HG03460 (cell line): Measurements from ENCODE around the gene KIAA0825.
"Not testable (repeated sequence)": the region's sequence is repeated elsewhere in the genome, so short reads cannot be mapped to it uniquely, and the experiment has no call there.

ENCODE experiments used
- ATAC-seq: cut with Tn5 transposase; IDR thresholded peaks from one replicate; pipeline ENCODE4 v1.9.1; 2021; ENCODE audit not compliant: unreplicated experiment

Gene KIAA0825

DNA sequence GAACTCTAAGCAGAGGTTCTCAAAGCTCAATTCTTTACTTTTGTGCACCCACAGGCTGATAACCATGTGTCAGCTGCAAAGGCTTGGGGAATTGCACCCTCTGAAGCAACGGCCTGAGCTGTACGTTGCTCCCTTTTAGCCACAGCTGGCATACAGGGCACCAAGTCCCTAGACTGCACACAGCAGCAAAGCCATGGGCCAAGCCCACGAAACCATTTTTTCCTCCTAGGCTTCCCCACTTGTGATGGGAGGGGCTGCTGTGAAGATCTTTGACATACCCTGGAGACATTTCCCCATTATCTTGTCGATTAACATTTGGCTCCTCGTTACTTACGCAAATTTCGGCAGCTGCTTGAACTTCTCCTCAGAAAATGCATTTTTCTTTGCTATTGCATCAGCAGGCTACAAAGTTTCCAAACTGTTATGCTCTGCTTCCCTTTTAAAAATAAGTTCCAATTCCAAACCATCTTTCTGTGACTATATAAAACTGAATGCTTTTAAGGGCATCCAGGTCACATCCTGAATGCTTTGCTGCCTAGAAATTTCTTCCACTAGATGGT lies 23.0 kb downstream of the KIAA0825 start:
- no peak for ATAC-seq

DNA sequence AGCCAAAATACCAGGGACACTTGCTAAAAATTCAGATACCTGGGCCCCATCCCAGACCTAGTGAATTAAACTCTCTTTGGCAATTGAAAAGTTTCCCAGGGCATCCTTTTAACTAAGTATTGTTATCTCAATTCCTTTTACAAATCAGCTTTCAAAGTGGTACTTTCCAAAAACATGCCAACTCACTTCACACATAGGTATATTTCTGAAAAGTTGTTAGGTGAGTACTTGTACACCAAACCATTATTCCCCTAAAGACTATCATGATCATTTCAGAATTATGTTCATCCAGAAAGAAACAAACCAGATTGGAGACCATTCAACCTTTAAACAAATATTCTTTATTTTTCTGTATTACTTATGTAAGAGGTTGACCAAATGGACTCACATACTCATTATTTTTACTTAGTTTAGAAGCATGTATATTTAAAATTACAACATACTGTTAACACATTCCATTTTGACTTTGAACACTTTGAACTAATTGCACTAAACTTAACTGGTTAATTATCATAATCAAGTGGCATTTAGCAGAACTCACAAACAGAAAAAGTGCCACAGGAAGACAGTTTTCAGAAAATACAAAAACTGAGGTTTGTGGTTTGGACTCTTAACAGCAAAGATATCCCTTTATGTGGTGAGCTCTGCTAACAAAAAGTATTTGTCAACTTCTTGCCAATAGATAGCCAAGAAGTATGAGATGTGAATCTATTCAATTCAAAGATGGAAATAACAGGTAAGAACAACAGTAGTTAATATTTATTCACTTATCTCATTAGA lies 40.7 kb downstream of the KIAA0825 start:
- peak; percentile 86 for ATAC-seq

DNA sequence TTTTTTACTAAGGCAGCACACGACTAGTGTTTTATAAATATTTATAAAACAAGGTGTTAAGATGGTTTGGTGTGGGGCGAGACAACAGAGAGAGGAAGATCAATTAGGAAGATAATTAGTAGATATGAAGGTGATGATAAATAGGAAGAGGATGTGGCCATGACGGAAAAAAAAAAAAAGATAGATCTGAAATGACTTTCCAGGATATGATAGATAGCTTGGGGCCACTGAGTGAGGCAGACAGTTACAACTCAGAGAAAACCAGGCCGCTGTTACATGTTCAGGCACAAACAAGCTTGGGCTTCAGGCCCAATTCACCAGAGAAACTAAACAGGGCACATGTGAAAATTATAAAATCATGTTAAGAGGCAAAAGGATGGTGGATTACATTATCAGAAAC lies 43.2 kb downstream of the KIAA0825 start:
- ATAC-seq = no peak

DNA sequence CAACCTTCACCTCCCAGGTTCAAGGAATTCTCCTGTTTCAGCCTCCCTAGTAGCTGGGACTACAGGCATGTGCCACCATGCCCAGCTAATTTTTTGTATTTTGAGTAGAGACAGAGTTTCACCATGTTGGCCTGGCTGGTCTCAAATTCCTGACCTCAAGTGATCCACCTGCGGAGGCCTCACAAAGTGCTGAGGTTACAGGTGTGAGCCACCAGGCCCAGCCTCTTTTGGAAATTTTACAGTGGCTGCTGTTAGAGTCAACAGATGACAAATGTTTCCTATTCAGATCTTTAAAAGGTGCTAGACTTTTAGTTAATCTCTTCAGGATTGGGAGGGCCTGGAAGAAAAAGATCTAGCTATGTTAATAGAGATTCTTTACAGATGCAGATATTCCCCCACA lies 45.1 kb downstream of the KIAA0825 start:
- ATAC-seq = not testable (repeated sequence)

DNA sequence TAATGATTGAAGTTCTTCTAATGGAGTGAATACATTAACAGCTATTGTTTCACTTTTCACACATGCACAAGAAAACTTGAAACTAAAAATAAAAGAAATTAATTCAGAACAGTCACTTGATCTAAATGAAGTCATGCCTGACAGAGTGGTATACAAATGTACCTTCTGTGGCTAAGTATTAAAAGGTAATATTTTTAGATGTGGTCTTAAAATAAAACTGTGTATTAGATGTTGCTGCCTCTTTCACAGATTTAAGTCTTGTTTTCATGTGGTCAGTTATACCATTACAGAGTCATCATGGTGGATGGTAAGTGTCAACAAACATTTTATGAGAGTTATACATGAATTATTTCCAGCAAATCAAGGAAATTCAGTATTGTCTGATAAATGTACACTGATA lies 47.0 kb downstream of the KIAA0825 start:
- ATAC-seq = no peak

DNA sequence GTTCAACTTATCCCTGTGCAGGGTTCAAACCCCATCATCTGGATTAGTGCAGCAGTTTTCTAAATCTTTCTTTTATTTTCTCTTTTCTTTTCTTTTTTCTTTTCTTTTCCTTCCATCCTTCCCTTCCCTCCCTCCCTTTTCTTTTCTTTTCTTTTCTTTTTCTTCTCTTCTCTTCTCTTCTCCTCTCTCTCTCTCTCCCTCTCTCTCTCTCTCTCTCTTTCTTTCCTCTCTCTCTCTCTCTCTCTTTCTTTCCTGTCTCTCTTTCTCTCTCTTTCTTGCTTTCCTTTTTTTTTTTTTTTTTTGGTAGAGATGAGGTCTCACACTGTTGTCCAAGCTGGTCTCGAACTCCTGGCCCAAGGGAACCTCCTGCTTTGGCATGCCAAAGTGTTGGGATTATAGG lies 53.6 kb downstream of the KIAA0825 start:
- no peak for ATAC-seq

DNA sequence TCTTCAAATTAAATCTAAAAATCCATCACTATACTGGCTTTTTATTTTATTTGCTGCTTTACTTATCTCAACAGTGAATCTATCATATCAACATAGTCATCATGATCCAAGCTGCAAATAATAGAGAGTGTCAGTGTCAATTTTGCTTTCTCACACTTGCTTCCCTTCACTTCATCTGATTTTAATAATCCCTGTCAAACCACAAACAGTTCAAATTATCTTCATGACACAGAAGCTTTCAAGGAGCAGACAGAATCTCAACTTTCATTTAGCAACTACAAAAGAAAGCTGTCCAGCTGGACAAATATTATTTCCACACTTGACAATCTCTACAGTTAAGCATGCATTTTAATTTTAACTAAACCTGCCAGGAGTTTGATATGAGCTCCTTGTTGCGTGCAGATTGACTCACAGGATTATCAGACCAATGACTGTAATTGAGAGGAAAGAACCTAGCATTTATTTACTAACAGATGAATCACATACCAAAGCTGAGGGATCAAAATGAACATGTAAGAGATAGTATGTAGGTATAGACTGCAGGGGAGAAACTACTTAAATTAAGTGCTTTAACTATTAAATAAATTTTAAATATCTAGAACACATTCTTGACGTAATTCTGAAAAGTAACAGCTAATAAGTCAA lies 56.0 kb downstream of the KIAA0825 start:
- no peak for ATAC-seq

DNA sequence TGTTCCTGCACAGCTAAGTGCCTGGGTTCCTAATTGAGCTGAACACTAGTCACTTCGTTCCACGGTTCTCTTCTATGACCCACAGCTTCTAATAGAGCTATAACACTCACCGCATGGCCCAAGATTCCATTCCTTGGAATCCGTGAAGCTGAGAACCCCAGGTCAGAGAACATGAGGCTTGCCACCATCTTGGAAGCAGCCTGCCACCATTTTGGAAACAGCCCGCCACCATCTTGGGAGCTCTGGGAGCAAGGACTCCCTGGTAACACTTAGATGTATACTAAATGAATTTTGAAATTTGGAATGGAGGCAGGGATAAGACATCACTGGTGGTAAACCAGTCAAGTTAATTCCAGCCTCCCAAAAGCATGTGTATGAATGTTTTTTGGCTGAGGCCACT lies 60.4 kb downstream of the KIAA0825 start:
- no peak for ATAC-seq

DNA sequence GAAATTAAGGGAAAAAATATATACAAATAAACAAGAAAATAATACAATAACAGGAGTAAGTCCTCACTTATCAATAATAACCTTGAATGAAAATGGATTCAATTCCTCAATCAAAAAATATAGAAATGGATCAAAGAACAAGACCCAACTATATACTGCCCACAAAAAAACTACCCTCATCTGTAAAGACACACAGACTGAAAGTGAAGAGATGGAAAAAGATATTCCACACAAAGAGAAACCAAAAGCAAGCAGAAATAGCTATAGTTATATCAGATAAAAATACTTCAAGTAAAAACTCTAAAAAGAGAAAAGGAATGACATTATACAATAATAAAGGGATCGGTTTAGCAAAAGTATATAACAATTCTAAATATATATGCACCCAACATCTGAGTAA lies 66.5 kb downstream of the KIAA0825 start:
- no peak for ATAC-seq

DNA sequence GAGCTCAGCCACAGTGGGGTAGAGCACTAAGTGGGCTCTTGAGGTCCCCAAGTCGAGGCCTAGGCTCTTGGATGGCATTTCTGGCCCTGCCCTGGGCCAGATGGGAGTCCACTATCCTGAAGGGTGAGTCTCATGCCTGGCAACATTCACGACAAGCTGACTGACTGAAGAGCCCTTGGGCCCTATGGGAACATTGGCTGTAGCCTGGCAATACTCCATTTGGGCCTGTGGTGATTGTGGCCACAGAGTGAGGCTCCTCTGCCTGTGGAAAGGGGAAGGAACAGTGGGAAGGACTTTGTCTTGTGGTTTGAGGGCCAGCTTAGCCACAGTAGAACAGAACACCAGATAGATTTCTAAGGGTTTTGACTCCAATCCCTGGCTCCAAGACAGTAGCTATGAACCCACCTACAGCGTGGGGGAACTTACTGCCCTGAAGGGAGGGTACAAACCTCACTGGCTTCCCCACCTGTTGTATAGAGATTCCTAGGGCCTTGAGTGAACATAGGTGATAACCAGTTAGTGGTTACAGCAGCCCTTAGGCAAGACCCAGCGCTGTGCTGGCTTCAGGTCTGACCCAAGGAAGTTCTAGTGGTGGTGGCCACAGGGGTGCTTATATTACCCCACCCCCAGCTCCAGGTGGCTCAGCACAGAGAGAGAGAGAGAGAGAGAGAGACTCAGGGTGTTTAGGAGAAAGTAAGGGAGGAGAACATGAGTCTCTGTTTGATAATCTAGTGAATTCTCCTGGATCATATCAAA lies 72.4 kb downstream of the KIAA0825 start:
- ATAC-seq = no peak

DNA sequence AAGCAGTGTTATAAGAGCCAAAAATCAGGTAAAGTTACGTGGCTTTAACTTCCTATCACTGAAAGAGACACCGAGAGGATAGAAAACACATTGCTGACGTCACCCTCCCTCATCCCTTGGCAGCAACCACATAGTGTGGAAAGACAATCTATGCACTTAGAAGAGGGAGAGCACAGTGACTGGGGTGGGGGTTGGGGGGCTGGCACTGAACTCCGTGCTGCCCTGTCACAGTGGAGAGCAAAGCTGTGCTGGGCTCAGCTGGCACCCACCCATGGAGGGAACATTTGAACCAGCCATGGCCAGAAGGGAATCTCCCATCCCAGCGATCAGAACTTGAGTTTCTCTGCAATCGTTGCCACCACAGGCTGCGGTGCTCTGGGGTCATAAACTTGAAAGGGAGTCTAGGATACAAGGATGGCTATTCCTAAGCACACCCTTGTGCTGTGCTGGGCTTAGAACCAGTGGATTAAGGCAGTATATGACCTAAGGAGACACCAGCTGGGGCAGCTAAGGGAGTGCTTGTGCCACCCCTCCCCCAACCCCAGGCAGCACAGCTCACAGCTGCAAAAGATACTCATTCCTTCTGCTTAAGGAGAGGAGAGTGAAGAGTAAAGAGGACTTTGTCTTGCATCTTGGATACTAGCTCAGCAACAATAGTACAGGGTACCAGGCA lies 73.4 kb downstream of the KIAA0825 start:
- ATAC-seq = no peak

DNA sequence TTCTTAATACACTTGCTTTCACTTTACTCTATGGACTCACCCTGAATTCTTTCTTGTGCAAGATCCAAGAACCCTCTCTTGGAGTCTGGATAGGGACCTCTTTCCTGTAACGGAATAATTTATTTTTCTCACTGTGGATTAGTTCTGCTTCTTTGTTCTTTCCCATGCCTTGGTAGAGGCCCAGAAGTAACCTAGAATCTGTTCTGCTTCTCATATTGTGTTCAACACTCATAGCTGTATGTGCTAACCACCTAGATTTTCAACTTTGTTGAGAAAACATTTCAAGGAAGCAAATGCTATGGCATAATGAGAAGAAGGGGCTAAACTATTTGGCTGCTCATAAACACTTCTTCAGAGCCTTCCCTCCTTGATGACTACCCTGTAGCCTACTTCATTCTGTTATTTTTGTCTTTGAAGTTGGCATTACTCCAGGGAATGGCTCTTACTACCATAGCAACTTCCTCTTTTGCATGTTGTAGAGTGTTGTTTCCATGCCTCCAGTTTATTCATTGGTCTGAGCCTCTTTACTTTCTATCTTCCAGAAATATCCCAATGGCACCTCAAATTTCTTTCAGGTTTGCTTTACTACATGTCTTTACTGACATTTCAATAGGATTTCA lies 74.3 kb downstream of the KIAA0825 start:
- ATAC-seq = no peak

DNA sequence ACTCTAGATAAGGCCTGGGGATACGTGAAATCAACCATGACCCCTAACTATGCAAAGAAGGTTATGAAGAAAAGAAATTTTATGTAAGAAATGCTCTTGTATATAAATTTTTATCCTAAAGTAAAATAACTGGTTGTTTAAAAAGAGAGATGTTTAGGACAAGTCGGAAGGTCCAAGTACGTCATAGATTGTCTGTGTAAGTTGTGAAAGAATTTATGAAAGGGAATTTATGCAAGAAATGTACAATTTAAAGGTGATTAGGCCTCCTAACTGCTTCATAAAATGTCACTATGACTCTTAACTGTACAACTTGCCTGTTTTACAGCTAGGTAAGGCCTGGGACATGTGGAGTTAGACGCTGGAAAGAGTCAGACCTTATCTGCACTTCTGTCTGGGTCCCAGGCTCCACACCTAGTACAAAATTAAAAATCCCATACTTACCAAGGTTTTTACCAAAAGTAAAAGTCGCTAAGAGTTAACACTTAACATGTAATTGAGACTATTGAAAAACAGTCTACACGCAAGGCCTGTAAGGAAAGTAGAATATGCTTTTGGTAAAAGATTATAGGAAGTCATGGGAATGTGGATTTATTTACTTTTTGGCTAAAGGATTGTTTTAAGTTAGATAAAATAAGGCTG lies 77.4 kb downstream of the KIAA0825 start:
- no peak for ATAC-seq

DNA sequence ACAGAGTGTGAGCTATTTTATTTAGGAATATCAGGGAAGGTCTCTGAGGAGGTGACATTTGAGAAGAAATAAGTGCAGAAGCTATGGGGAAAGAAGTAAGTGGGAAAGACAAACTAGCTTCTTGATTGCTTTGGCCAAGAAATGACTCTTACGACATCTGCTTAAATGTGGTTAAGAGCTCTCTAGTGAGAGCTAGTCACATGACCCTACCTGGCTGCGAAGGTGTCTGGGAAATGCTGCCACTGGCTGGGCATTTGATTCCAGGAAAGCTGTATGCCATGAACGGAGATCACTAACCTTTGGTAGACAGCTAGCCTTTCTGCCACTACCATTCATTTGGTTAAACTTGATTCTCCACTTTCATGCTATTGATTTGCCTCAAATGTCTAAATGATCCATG lies 80.1 kb downstream of the KIAA0825 start:
- no peak for ATAC-seq

DNA sequence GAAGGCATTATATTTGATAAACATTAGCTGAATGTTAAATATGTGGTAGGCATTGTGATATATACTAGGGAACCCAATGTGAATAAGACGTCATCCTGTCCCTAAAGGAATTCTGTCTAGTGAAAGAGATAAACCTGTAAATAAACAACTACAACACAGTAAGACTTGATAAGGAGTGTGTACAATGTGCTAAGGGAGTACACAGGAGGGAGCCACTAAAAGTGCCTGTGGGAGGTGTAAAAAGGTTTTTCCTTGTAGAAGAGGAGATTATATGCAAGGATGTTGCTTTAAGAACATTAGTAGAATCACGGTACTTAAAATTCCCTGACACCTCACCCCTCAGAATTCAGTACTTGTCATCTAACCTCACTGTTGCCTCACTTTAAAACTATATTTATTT lies 91.7 kb downstream of the KIAA0825 start:
- no peak for ATAC-seq

DNA sequence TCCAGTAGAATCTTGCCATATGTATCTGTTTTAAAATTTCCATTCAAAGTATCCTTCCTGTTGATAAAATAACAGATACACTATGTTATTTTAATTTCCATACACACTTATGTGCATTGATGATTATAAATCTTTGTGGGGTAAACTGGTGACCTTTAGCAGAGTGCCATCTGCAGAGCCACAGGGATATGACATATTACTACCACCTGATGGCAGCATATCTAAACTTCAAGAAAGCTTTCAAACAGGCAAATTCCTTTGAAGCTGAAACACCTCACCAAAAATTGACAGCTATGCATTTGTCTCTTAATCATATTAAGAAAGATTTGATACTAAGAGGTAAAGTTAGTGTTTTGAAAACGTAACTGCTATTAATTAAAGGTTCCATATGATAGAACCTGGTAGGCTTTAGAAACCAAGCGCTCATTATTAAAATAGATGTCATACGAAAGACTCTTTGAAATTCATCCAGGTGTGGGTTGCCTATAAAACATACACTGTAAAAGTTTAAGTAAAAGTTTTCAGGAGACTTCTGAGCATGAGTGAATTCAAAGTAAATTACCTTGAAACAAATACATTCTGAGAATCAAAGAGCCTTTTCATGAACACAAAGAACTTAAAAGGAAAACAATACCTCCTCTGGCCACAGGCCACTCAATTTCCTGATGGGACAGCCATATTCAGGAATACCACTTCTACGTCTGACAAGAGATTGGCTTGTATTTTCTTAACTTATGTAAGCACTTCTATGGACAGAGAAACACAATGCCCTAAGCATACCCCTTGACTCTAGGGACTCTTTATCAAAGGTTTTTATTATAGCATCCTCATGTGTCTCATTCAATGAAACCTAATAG lies 93.3 kb downstream of the KIAA0825 start:
- no peak for ATAC-seq

DNA sequence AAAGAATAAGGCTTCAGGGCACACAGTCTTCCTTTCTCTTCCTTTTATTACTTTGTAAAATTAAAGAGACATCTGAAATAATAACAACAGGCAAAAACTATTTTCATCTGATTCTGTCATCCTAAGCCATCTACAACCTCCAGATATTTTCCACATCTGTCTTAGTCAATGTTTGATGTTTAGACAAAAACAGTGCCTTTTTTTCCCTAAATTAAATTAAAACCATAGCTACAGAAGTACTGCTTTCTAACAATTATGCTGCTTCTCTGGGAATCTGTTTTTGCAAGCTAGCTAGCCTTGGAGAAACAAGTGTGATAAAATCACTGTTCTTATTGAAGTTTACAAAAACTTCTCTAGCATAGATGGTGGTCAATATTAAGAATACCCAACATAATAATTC lies 95.4 kb downstream of the KIAA0825 start:
- no peak for ATAC-seq

DNA sequence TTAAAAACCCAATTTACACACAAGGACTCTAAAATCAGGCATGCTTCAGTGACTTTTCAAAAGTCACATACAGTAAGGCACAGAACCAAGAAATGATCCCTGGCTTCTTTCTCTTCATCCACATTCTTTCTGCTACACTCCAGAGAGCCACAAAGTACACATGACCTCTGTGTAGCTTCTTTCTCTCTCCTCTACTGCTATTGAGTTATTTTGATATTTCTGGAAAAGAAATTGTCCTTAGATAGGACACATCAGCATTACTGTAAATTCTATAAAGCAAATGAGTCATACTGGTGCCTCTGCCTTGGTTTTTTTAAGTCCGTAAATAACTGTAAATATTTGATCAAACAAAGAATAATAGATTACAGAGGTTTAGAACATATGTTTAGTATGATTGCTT lies 96.3 kb downstream of the KIAA0825 start:
- ATAC-seq = no peak
